H9 (cell line): ENCODE data around the gene RBMS3. TPM values are rescaled to one million over a fixed set of nuclear protein-coding genes. Genes with fewer than 3 reads are reported as not detected.

Experiments used
- DNase-seq: peaks from one replicate; pipeline ENCODE4 v3.0.0-alpha.2; 2017
- H2AFZ ChIP-seq: one replicate; pipeline ENCODE4 v1.6.1; 2013; ENCODE audit warnings: mild to moderate bottlenecking, low read length, control low read depth, moderate library complexity
- H2AK5ac ChIP-seq: 2 replicates; pipeline ENCODE4 v1.6.1; 2013; ENCODE audit warnings: low read length, control low read depth, mixed read lengths; ENCODE audit not compliant: insufficient read length
- H2BK120ac ChIP-seq: one replicate; pipeline ENCODE4 v1.6.1; 2013; ENCODE audit warnings: low read depth, mild to moderate bottlenecking, low read length, control low read depth, inconsistent platforms; ENCODE audit not compliant: poor library complexity, severe bottlenecking
- H2BK12ac ChIP-seq: 2 replicates; pipeline ENCODE4 v1.6.1; 2013; ENCODE audit warnings: low read length, control low read depth, mixed read lengths, low read depth; ENCODE audit not compliant: insufficient read length
- H2BK15ac ChIP-seq: 2 replicates; pipeline ENCODE4 v1.6.1; 2013; ENCODE audit warnings: low read depth, low read length, control low read depth
- H2BK20ac ChIP-seq: one replicate; pipeline ENCODE4 v1.6.1; 2013; ENCODE audit warnings: low read depth, mild to moderate bottlenecking, low read length, control low read depth, inconsistent platforms; ENCODE audit not compliant: poor library complexity, severe bottlenecking
- H2BK5ac ChIP-seq: 2 replicates; pipeline ENCODE4 v1.6.1; 2013; ENCODE audit warnings: low read length, control low read depth, mixed read lengths; ENCODE audit not compliant: insufficient read length
- H3K14ac ChIP-seq: 2 replicates; pipeline ENCODE4 v1.6.1; 2013; ENCODE audit warnings: low read length, control low read depth; ENCODE audit not compliant: insufficient read depth
- H3K18ac ChIP-seq: 2 replicates; pipeline ENCODE4 v1.6.1; 2013; ENCODE audit warnings: low read depth, mild to moderate bottlenecking, mixed read lengths, low read length, control low read depth; ENCODE audit not compliant: insufficient read length
- H3K23ac ChIP-seq: 2 replicates; pipeline ENCODE4 v1.6.1; 2013; ENCODE audit warnings: low read length, control low read depth, mixed read lengths, low read depth; ENCODE audit not compliant: insufficient read length
- H3K23me2 ChIP-seq: 2 replicates; pipeline ENCODE4 v1.6.1; 2013; ENCODE audit warnings: low read depth, mild to moderate bottlenecking, mixed read lengths, low read length, control low read depth; ENCODE audit not compliant: insufficient read length, poor library complexity, severe bottlenecking
- H3K27ac ChIP-seq: 2 replicates; pipeline ENCODE4 v1.5.1; 2013; ENCODE audit warnings: low read length, control low read depth, mixed read lengths, low read depth; ENCODE audit not compliant: insufficient read length
- H3K27me3 ChIP-seq: 2 replicates; pipeline ENCODE4 v1.6.1; 2013; ENCODE audit warnings: low read length, control low read depth, inconsistent platforms; ENCODE audit not compliant: insufficient read depth
- H3K4ac ChIP-seq: 2 replicates; pipeline ENCODE4 v1.6.1; 2013; ENCODE audit warnings: low read depth, mild to moderate bottlenecking, control low read depth, inconsistent platforms, low read length, moderate library complexity
- H3K4me1 ChIP-seq: 2 replicates; pipeline ENCODE4 v1.6.1; 2013; ENCODE audit warnings: low read length, control low read depth, inconsistent platforms; ENCODE audit not compliant: insufficient read depth
- H3K4me2 ChIP-seq: 2 replicates; pipeline ENCODE4 v1.6.1; 2013; ENCODE audit warnings: low read length, control low read depth, mixed read lengths; ENCODE audit not compliant: insufficient read length, insufficient read depth
- H3K56ac ChIP-seq: 2 replicates; pipeline ENCODE4 v1.6.1; 2013; ENCODE audit warnings: low read depth, mild to moderate bottlenecking, mixed read lengths, low read length, control low read depth; ENCODE audit not compliant: insufficient read length
- H3K79me1 ChIP-seq: 2 replicates; pipeline ENCODE4 v1.6.1; 2013; ENCODE audit warnings: low read depth, mild to moderate bottlenecking, moderate library complexity, low read length, control low read depth, inconsistent platforms; ENCODE audit not compliant: insufficient read depth, poor library complexity, severe bottlenecking
- H3K79me2 ChIP-seq: 2 replicates; pipeline ENCODE4 v1.6.1; 2013; ENCODE audit warnings: low read length, control low read depth, inconsistent platforms; ENCODE audit not compliant: insufficient read depth
- H3K9ac ChIP-seq: 2 replicates; pipeline ENCODE4 v1.6.1; 2013; ENCODE audit warnings: low read length, control low read depth, mixed read lengths; ENCODE audit not compliant: insufficient read length; ENCODE audit errors: extremely low read depth
- H3K9me3 ChIP-seq: one replicate; pipeline ENCODE4 v1.6.1; 2013; ENCODE audit warnings: low read depth, low read length, inconsistent platforms; ENCODE audit not compliant: control insufficient read depth
- H3T11ph ChIP-seq: one replicate; pipeline ENCODE4 v1.6.1; 2013; ENCODE audit warnings: mild to moderate bottlenecking, low read length, control low read depth, inconsistent platforms
- H4K20me1 ChIP-seq: one replicate; pipeline ENCODE4 v1.6.1; 2013; ENCODE audit not compliant: control insufficient read depth, insufficient read length, insufficient read depth
- H4K5ac ChIP-seq: 2 replicates; pipeline ENCODE4 v1.6.1; 2013; ENCODE audit warnings: low read depth, mild to moderate bottlenecking, mixed read lengths, low read length, control low read depth; ENCODE audit not compliant: insufficient read length
- H4K8ac ChIP-seq: replicated peaks from 2 replicates; pipeline ENCODE4 v1.6.1; 2013; ENCODE audit warnings: low read length, control low read depth, mixed read lengths, low read depth; ENCODE audit not compliant: insufficient read length
- H4K91ac ChIP-seq: 2 replicates; pipeline ENCODE4 v1.6.1; 2013; ENCODE audit warnings: low read depth, mild to moderate bottlenecking, moderate library complexity, mixed read lengths, low read length, control low read depth; ENCODE audit not compliant: insufficient read length
- H3K27ac Mint-ChIP-seq, 3 experiments: 2 replicates in 2 of 3; 3 replicates in 1 of 3; pipeline ENCODE4 v1.8.0; 2020 to 2021; ENCODE audit warnings: mixed read lengths in 3 of 3, mild to moderate bottlenecking in 1 of 3, moderate library complexity in 1 of 3
- H3K27me3 Mint-ChIP-seq: 2 replicates; pipeline ENCODE4 v1.8.0; 2021; ENCODE audit warnings: low read depth, mild to moderate bottlenecking, moderate library complexity, mixed read lengths
- H3K36me3 Mint-ChIP-seq, 3 experiments: 2 replicates in 2 of 3; 3 replicates in 1 of 3; pipeline ENCODE4 v1.8.0; 2020 to 2021; ENCODE audit warnings: low read depth in 3 of 3, mixed read lengths in 3 of 3; ENCODE audit not compliant: insufficient read depth in 1 of 3
- H3K4me1 Mint-ChIP-seq, 2 experiments: 2 replicates each; pipeline ENCODE4 v1.8.0; 2020; ENCODE audit warnings: mixed read lengths in 2 of 2
- H3K4me3 Mint-ChIP-seq, 2 experiments: 2 replicates in 1 of 2; 3 replicates in 1 of 2; pipeline ENCODE4 v1.8.0; 2020 to 2021; ENCODE audit warnings: mild to moderate bottlenecking in 2 of 2, mixed read lengths in 2 of 2, moderate library complexity in 1 of 2
- H3K9me3 Mint-ChIP-seq, 2 experiments: 2 replicates in 1 of 2; 3 replicates in 1 of 2; pipeline ENCODE4 v1.8.0; 2020; ENCODE audit warnings: mild to moderate bottlenecking in 2 of 2, mixed read lengths in 2 of 2, moderate library complexity in 1 of 2
- CTCF ChIP-seq: fragments of 200-600 bp; sonication (generic); conservative IDR thresholded peaks from 3 replicates; pipeline ENCODE4 v1.8.0; 2021; ENCODE audit warnings: antibody characterized with exemption, mild to moderate bottlenecking
- WGBS: extraction: QIAGEN DNeasy Blood & Tissue Kit; methylation state at CpG from one replicate; pipeline ENCODE4 v1.1.7; 2013; ENCODE audit warnings: missing lambda C conversion rate, low lambda C conversion rate, mixed read lengths; ENCODE audit not compliant: insufficient read length; ENCODE audit errors: extremely low coverage; 5-methylcytosine and 5-hydroxymethylcytosine counted together
- total RNA-seq: library from RNA; stranded (reverse); gene quantifications from 2 replicates; pipeline ENCODE4 v1.2.1, GENCODE V29; 2021

RBMS3 gene
- total RNA-seq, 1 experiment from 2014 or later: 8.1 TPM

GRCh38 chr3:29758434-29759322, 477.8 kb downstream of the RBMS3 start:
- Histone ChIP-seq H3K56ac (no peak overlapping the region), H2AK5ac (no peak overlapping the region), H3K27ac (no peak overlapping the region), H4K8ac (no peak overlapping the region), H3K9me3 (no peaks in the 10 kb centered on the region), H3K4me1 (peaks cover 11% of the 10 kb centered on the region; the same call in 1 of the 2 replicates), H3K23me2 (no peaks in the 10 kb centered on the region), H3K18ac (no peak overlapping the region), H3T11ph (no peak overlapping the region), H3K4me2 (no peak overlapping the region), H4K20me1 (no peaks in the 10 kb centered on the region), H2BK5ac (no peak overlapping the region), H4K5ac (no peak overlapping the region), H2AFZ (no peak overlapping the region), H3K9ac (no peak overlapping the region), H2BK120ac (no peak overlapping the region), H2BK12ac (no peak overlapping the region), H3K79me1 (no peaks in the 10 kb centered on the region), H3K4ac (no peak overlapping the region), H2BK15ac (no peak overlapping the region), H3K79me2 (no peaks in the 10 kb centered on the region), H2BK20ac (no peak overlapping the region), H4K91ac (no peak overlapping the region), H3K14ac (no peak overlapping the region), H3K23ac (no peak overlapping the region), H3K27me3 (no peaks in the 10 kb centered on the region)
- H3K36me3 Mint-ChIP-seq: no peaks in the 10 kb centered on the region
- H3K4me3 Mint-ChIP-seq: no peak overlapping the region
- no peak overlapping the region for H3K27ac Mint-ChIP-seq
- no peaks in the 10 kb centered on the region for H3K27me3 Mint-ChIP-seq
- WGBS: no CpG with 5 or more reads among the region's 7 CpGs
- no peak for TF ChIP-seq CTCF
- DNase-seq: no peak
- H3K4me1 Mint-ChIP-seq: peaks cover 17 to 37% of the 10 kb centered on the region in 2 experiments
- H3K9me3 Mint-ChIP-seq: no peaks in the 10 kb centered on the region
